ENCODE measurements around the gene IL27RA.

GRCh38 chr19:13989487-13989886 is 42.1 kb upstream of the IL27RA start:
- TF ChIP-seq CTCF (IDR thresholded peaks at IDR 0.05; ENCODE audit: low read depth, low read length) (no peak), POLR2A (IDR thresholded peaks at IDR 0.05; ENCODE audit: extremely low read depth, insufficient read length) (no peak)
